ENCODE data around the gene PPP5C. TPM values are rescaled to one million over a fixed set of nuclear protein-coding genes. Genes with fewer than 3 reads are reported as not detected.
A peak's percentile ranks its signal among the peaks of the same experiment; 100 is the strongest.

PPP5C gene
- total RNA-seq, 1 donor from 2014 or later, result 99.5 TPM

DNA sequence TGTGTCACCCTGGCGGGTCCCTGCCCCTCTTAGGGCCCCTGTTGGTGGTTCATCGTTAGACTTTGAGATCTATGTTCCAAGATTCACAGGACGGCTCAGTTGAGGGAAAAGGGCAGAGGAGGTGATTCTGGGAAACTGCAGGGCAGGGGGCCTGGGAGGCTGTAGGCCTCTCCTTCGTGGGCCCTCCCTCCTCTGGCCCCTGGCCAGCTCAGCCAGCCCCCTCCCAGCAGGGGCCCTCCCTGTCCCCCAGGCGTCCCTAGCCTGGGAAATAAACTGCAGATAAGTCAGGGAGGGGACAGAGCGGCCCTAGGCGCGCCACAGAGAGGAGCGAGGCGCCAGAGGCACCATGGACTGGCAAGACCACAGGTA, 43.6 kb upstream of the PPP5C start:
- peak overlapping the region; percentile 48 for H3K27ac Mint-ChIP-seq
- peaks cover 24% of the 10 kb centered on the region for H3K4me1 Mint-ChIP-seq (ENCODE audit: unreplicated experiment)
- H3K4me3 Mint-ChIP-seq, result no peak overlapping the region

DNA sequence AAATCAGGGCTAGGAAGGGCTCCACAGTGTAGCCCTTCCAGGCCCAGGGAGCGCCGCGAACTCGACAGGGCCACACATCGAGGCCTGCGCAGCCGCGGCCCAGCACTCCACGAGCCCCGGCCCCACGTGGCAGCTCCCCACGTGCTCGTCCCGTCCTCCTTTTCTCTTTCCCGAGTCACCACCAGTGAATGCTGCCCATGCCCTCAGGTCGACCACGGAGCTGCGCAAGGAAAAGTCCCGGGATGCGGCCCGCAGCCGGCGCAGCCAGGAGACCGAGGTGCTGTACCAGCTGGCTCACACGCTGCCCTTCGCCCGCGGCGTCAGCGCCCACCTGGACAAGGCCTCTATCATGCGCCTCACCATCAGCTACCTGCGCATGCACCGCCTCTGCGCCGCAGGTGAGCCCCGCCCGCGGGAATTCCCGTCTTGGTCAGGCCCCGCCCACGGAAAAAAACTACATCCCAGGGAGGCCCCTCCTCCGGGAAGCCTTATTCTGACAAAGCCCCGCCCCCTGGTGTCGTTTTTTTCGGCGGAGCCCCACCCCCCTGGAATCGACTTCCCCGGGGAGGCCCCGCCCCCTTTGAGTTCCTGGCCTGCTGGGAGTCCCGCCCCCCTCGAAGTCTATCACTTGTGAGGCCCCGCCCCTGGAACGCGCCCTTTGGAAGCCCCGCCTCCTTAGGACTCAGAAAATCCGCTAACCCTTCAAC, 43.0 kb upstream of the PPP5C start:
- Mint-ChIP-seq H3K9me3 (peaks cover 13% of the 10 kb centered on the region), H3K36me3 (peaks cover 34% of the 10 kb centered on the region), H3K4me1 (ENCODE audit: unreplicated experiment) (peaks cover 24% of the 10 kb centered on the region), H3K27ac (peak overlapping the region; percentile 73), H3K27me3 (no peaks in the 10 kb centered on the region), H3K4me3 (peak overlapping the region; percentile 76)
- TF ChIP-seq CTCF (conservative IDR thresholded peaks at IDR 0.05), result no peak
- peak; percentile 80 for DNase-seq (ENCODE audit: extremely low spot score, unreplicated experiment)

More for the DNA sequence above, 43.6 kb upstream of the PPP5C start:
- DNase-seq (ENCODE audit: extremely low spot score, unreplicated experiment), result no peak
- H3K27me3 Mint-ChIP-seq, result no peaks in the 10 kb centered on the region
- TF ChIP-seq CTCF (conservative IDR thresholded peaks at IDR 0.05), result no peak
- peaks cover 34% of the 10 kb centered on the region for H3K36me3 Mint-ChIP-seq
- H3K9me3 Mint-ChIP-seq, result peaks cover 13% of the 10 kb centered on the region

DNA sequence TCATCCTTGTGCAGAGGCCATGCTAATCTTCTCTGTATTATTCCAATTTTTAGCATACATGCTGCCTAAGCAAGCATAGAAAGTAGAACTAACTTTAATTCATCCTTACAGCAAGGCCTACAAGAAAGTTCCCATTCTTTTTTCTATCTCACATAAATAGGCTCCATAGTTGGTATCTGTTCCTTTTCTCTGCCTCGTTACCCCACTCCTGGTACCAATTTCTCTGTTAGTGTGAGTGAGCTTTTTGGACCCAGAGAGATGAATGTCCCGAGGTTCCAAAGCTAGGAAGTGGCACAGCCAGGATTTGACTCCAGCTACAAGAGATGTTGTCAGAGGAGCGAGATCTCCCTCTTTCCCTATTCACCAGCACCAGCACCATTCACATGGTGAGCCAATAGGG, 40.4 kb upstream of the PPP5C start:
- no peak overlapping the region for H3K4me3 Mint-ChIP-seq
- no peak overlapping the region for H3K27ac Mint-ChIP-seq
- TF ChIP-seq CTCF (conservative IDR thresholded peaks at IDR 0.05), result no peak
- H3K36me3 Mint-ChIP-seq, result peaks cover 45% of the 10 kb centered on the region
- no peak for DNase-seq (ENCODE audit: extremely low spot score, unreplicated experiment)
- H3K27me3 Mint-ChIP-seq, result no peaks in the 10 kb centered on the region
- peaks cover 13% of the 10 kb centered on the region for H3K9me3 Mint-ChIP-seq
- H3K4me1 Mint-ChIP-seq (ENCODE audit: unreplicated experiment), result peaks cover 14% of the 10 kb centered on the region

DNA sequence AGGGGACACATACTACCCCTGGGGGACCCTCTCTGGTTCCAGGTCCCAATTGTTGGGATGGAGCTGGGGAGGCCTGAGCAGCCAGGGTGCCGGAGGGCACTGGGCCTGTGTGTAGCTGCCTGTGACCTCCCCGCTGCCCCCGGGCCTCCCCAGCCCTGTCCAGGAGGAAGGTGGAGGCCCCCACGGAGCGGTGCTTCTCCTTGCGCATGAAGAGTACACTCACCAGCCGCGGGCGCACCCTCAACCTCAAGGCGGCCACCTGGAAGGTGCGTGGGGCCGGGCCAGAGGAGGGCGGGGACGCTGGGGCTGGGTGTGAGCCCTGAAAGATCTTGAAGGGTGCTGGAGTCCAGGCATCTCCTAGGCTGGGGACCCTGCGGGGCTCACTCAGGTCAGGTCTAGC, 38.4 kb upstream of the PPP5C start:
- Mint-ChIP-seq H3K27me3 (no peaks in the 10 kb centered on the region), H3K4me1 (ENCODE audit: unreplicated experiment) (peaks cover 7% of the 10 kb centered on the region), H3K9me3 (peaks cover 13% of the 10 kb centered on the region), H3K36me3 (peaks cover 46% of the 10 kb centered on the region), H3K27ac (no peak overlapping the region), H3K4me3 (no peak overlapping the region)
- no peak for TF ChIP-seq CTCF (conservative IDR thresholded peaks at IDR 0.05)
- no peak for DNase-seq (ENCODE audit: extremely low spot score, unreplicated experiment)

DNA sequence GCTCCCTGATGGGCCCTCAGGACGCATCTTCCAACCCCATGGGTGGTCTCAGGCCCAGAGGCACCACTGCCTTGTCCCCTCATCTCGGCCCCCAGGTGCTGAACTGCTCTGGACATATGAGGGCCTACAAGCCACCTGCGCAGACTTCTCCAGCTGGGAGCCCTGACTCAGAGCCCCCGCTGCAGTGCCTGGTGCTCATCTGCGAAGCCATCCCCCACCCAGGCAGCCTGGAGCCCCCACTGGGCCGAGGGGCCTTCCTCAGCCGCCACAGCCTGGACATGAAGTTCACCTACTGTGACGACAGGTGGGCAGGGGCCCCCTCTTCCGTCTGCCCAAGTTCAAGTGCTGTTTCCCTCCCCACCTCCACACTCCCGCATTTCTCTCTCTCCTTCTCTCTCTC, 37.8 kb upstream of the PPP5C start:
- Mint-ChIP-seq H3K4me1 (ENCODE audit: unreplicated experiment) (peaks cover 7% of the 10 kb centered on the region), H3K9me3 (peaks cover 13% of the 10 kb centered on the region), H3K4me3 (no peak overlapping the region), H3K27ac (no peak overlapping the region), H3K27me3 (no peaks in the 10 kb centered on the region), H3K36me3 (peaks cover 46% of the 10 kb centered on the region)
- DNase-seq (ENCODE audit: extremely low spot score, unreplicated experiment), result no peak
- no peak for TF ChIP-seq CTCF (conservative IDR thresholded peaks at IDR 0.05)
